ENCODE measurements around the gene RAD54L.

- TF ChIP-seq CTCF (IDR thresholded peaks at IDR 0.05), result no peak
- TF ChIP-seq POLR2A (IDR thresholded peaks at IDR 0.05), result no peak
- no peak for TF ChIP-seq EP300 (IDR thresholded peaks at IDR 0.05)
These were observed 41.0 kb downstream of the RAD54L start for GRCh38 chr1:46288485-46289133.

All from sigmoid colon (tissue), 4 donors.